Right lobe of liver (tissue), 4 donors: ENCODE data around the gene TNRC6C.

ENCODE experiments used
- POLR2A ChIP-seq: fragments of 450-650 bp; IDR thresholded peaks from one replicate; pipeline ENCODE4 v1.6.1; 2017; ENCODE audit warnings: antibody characterized with exemption, mild to moderate bottlenecking
- TF ChIP-seq, protein P1 (sequence below), 4 donors: fragments of 200-600 bp in 3 of 4; fragments of 450-650 bp in 1 of 4; IDR thresholded peaks; one replicate each; pipeline versions ENCODE4 v1.5.1 to v1.8.0; 2016 to 2022; ENCODE audit warnings: antibody characterized with exemption in 4 of 4, mild to moderate bottlenecking in 2 of 4
- donor health status: DM: no; HTN: no; CAD: no.
- donor health status: DM: no; HTN: no; CAD: no.
- donor health status: DM: no; HTN: yes; CAD: no.

DNA sequence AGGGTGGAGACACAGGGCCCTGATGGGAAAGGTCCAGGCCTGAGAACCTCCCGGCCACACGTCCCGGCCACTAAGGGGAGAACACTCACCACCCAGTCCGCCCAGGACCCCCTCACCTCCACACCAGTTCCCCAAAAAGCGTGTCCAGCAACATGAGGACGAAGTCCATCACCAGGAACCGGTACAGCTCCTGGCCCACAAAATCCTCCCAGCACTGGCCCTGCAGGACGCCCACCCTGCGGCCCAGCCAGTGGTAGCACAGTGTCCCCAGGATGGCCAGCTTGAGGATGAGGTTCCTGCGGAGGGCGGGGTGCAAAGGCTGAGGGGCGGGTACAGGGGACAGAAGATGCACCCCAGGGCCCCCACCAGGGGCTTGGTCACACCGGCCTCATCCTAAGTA is 162.0 kb downstream of the TNRC6C start:
- TF ChIP-seq, protein P1, sequence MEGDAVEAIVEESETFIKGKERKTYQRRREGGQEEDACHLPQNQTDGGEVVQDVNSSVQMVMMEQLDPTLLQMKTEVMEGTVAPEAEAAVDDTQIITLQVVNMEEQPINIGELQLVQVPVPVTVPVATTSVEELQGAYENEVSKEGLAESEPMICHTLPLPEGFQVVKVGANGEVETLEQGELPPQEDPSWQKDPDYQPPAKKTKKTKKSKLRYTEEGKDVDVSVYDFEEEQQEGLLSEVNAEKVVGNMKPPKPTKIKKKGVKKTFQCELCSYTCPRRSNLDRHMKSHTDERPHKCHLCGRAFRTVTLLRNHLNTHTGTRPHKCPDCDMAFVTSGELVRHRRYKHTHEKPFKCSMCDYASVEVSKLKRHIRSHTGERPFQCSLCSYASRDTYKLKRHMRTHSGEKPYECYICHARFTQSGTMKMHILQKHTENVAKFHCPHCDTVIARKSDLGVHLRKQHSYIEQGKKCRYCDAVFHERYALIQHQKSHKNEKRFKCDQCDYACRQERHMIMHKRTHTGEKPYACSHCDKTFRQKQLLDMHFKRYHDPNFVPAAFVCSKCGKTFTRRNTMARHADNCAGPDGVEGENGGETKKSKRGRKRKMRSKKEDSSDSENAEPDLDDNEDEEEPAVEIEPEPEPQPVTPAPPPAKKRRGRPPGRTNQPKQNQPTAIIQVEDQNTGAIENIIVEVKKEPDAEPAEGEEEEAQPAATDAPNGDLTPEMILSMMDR (IDR thresholded peaks at IDR 0.05), result no peak
- TF ChIP-seq POLR2A, result no peak
